Liver (tissue), 9 donors: ENCODE results near the gene FMN1. TPM values are rescaled to one million over a fixed set of nuclear protein-coding genes. Genes with fewer than 3 reads are reported as not detected.

Source experiments
- DNase-seq: peaks from one replicate; pipeline ENCODE4 v3.0.0-alpha.2; 2017; ENCODE audit warnings: low spot score
- H3K27ac ChIP-seq, 2 donors: one replicate each; pipeline ENCODE4 v1.7.0; 2013; ENCODE audit warnings: inconsistent platforms in 2 of 2, low read length in 2 of 2, control low read depth in 1 of 2, low read depth in 1 of 2, mild to moderate bottlenecking in 1 of 2
- H3K27me3 ChIP-seq, 4 donors: one replicate each; pipeline versions ENCODE4 v1.6.1 to v1.7.0; 2013; ENCODE audit warnings: low read length in 3 of 4, inconsistent platforms in 1 of 4, mild to moderate bottlenecking in 1 of 4, moderate library complexity in 1 of 4; ENCODE audit not compliant: control insufficient read depth in 4 of 4, insufficient read depth in 4 of 4
- H3K36me3 ChIP-seq, 4 donors: one replicate each; pipeline versions ENCODE4 v1.6.1 to v1.7.0; 2013; ENCODE audit warnings: low read length in 3 of 4, mild to moderate bottlenecking in 3 of 4, low read depth in 1 of 4, moderate library complexity in 1 of 4; ENCODE audit not compliant: control insufficient read depth in 4 of 4, insufficient read depth in 3 of 4
- H3K4me1 ChIP-seq, 4 donors: one replicate each; pipeline versions ENCODE4 v1.6.1 to v1.7.0; 2013; ENCODE audit warnings: low read length in 3 of 4, mild to moderate bottlenecking in 3 of 4, moderate library complexity in 1 of 4; ENCODE audit not compliant: control insufficient read depth in 4 of 4, insufficient read depth in 4 of 4
- H3K4me3 ChIP-seq, 3 donors: one replicate each; pipeline versions ENCODE4 v1.6.1 to v1.7.0; 2013; ENCODE audit warnings: low read length in 3 of 3, control low read depth in 1 of 3, low read depth in 1 of 3, mild to moderate bottlenecking in 1 of 3
- H3K9ac ChIP-seq, 2 donors: one replicate each; pipeline ENCODE4 v1.7.0; 2013; ENCODE audit warnings: low read length in 2 of 2, mild to moderate bottlenecking in 2 of 2, moderate library complexity in 2 of 2, control low read depth in 1 of 2, low read depth in 1 of 2
- H3K9me3 ChIP-seq, 4 donors: one replicate each; pipeline versions ENCODE4 v1.6.1 to v1.7.0; 2013; ENCODE audit warnings: low read length in 3 of 4; ENCODE audit not compliant: control insufficient read depth in 4 of 4
- ATF3 ChIP-seq: IDR thresholded peaks from 2 replicates; pipeline ENCODE4 v1.6.1; 2016; ENCODE audit warnings: antibody characterized with exemption
- CTCF ChIP-seq: fragments of 150-350 bp; IDR thresholded peaks from 2 replicates; pipeline ENCODE4 v1.5.1; 2017; ENCODE audit warnings: improper control_type of control experiment, low read depth, low read length; ENCODE audit not compliant: missing input control
- EGR1 ChIP-seq, 2 donors: IDR thresholded peaks; 2 replicates each; pipeline ENCODE4 v1.6.1; 2016 to 2018; ENCODE audit warnings: antibody characterized with exemption in 2 of 2, low read depth in 2 of 2
- FOXA1 ChIP-seq: IDR thresholded peaks from 2 replicates; pipeline ENCODE4 v1.6.1; 2016; ENCODE audit warnings: antibody characterized with exemption
- GABPA ChIP-seq, 2 donors: IDR thresholded peaks in 1 of 2; conservative IDR thresholded peaks in 1 of 2; 2 replicates each; pipeline ENCODE4 v1.6.1; 2016; ENCODE audit warnings: antibody characterized with exemption in 2 of 2, mild to moderate bottlenecking in 1 of 2, moderate library complexity in 1 of 2
- MAX ChIP-seq: IDR thresholded peaks from 2 replicates; pipeline ENCODE4 v1.6.1; 2016; ENCODE audit warnings: antibody characterized with exemption
- NR2F2 ChIP-seq: IDR thresholded peaks from 2 replicates; pipeline ENCODE4 v1.6.1; 2016; ENCODE audit warnings: antibody characterized with exemption
- RAD21 ChIP-seq, 2 donors: IDR thresholded peaks; 2 replicates each; pipeline ENCODE4 v1.6.1; 2016; ENCODE audit warnings: antibody characterized with exemption in 2 of 2, mild to moderate bottlenecking in 2 of 2
- RXRA ChIP-seq, 2 donors: IDR thresholded peaks; 2 replicates each; pipeline ENCODE4 v1.6.1; 2017 to 2018; ENCODE audit warnings: antibody characterized with exemption in 2 of 2, mild to moderate bottlenecking in 1 of 2
- SP1 ChIP-seq: IDR thresholded peaks from 2 replicates; pipeline ENCODE4 v1.6.1; 2018; ENCODE audit warnings: antibody characterized with exemption, mild to moderate bottlenecking
- TAF1 ChIP-seq: conservative IDR thresholded peaks from 2 replicates; pipeline ENCODE4 v1.6.1; 2016; ENCODE audit warnings: antibody characterized with exemption, mild to moderate bottlenecking
- YY1 ChIP-seq: IDR thresholded peaks from 2 replicates; pipeline ENCODE4 v1.6.1; 2016; ENCODE audit warnings: antibody characterized with exemption, mild to moderate bottlenecking
- ZBTB33 ChIP-seq: IDR thresholded peaks from 2 replicates; pipeline ENCODE4 v1.6.1; 2016; ENCODE audit warnings: antibody characterized with exemption
- WGBS: extraction: QIAGEN DNeasy Blood & Tissue Kit; methylation state at CpG from one replicate; pipeline ENCODE4 v1.1.7; 2013; 5-methylcytosine and 5-hydroxymethylcytosine counted together
- polyA plus RNA-seq, 2 donors: library from polyadenylated mRNA; stranded (reverse) in 1 of 2; unstranded in 1 of 2; fragments of 200-250 nt in 1 of 2; fragments of >200 nt in 1 of 2; fragmentation: Nextera tagmentation in 1 of 2; extraction: Ambion mirVana in 1 of 2; gene quantifications; one replicate each; pipeline versions ENCODE4 v1.2.1 to v1.2.3, GENCODE V29; 2013 to 2015
- total RNA-seq, 2 donors: library from RNA; depleted of rRNA; stranded (reverse); fragments of >200 nt; gene quantifications; one replicate each; pipeline ENCODE4 v1.2.3, GENCODE V29; 2014
- TF ChIP-seq, protein P1 (sequence below): IDR thresholded peaks from 2 replicates; pipeline ENCODE4 v1.6.1; 2016; ENCODE audit warnings: antibody characterized with exemption, mild to moderate bottlenecking
- donor health status: healthy.
- donor health status: healthy.
- donor health status: healthy.
- donor health status: healthy.
- donor health status: healthy.

The FMN1 gene
- total and polyA plus RNA-seq, 4 donors, result 0.21 to 5.4 (median 0.53) TPM

DNA sequence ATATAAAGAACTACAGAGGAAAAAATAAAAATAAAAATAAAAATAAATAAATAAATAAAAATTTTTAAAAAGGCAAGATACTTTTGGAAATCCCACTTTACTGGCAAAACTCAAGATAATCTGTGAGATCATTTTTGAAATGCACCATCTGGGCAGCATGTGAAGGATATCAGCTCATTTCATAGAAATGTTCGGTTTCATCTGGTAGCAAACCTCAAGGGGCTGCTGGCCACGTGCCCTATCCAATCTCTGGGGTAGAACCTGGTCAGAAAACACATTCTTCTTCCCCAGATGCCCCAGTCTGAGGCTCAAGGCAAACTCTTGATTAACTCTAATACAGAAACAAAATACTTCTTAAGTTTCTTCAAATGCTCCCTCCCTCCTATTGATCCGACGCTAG is 166.0 kb downstream of the FMN1 start:
- no peak overlapping the region for H3K9ac ChIP-seq
- H3K27ac ChIP-seq, result no peak overlapping the region
- 87% methylated on average over 4 of the region's 4 CpGs for WGBS
- no peaks in the 10 kb centered on the region for H3K4me1 ChIP-seq
- H3K4me3 ChIP-seq, result no peak overlapping the region
- no peaks in the 10 kb centered on the region for H3K9me3 ChIP-seq
- H3K27me3 ChIP-seq, result peaks cover 0 to 2% (median 0%) of the 10 kb centered on the region in 4 donors
- H3K36me3 ChIP-seq, result no peaks in the 10 kb centered on the region
- TF ChIP-seq RAD21 (IDR thresholded peaks at IDR 0.05) (no peak), GABPA (IDR thresholded peaks at IDR 0.05 in 1 of 2, conservative IDR thresholded peaks at IDR 0.05 in 1 of 2) (no peak)
- no peak for DNase-seq

GRCh38 chr15:33027306-33028035 is 167.0 kb downstream of the FMN1 start:
- H3K9ac ChIP-seq, result no peak overlapping the region
- no peak for DNase-seq
- no peaks in the 10 kb centered on the region for H3K9me3 ChIP-seq
- whole genome bisulfite sequencing, result 81% methylated on average over 7 of the region's 7 CpGs
- TF ChIP-seq FOXA1 (no peak), CTCF (no peak), GABPA (IDR thresholded peaks at IDR 0.05 in 1 of 2, conservative IDR thresholded peaks at IDR 0.05 in 1 of 2) (no peak), NR2F2 (no peak), YY1 (no peak), RXRA (IDR thresholded peaks at IDR 0.05) (no peak), MAX (no peak), EGR1 (IDR thresholded peaks at IDR 0.05; ENCODE audit: low read depth in 2 of 2) (no peak), SP1 (no peak), TAF1 (no peak), ATF3 (no peak), ZBTB33 (no peak)
- TF ChIP-seq, protein P1, sequence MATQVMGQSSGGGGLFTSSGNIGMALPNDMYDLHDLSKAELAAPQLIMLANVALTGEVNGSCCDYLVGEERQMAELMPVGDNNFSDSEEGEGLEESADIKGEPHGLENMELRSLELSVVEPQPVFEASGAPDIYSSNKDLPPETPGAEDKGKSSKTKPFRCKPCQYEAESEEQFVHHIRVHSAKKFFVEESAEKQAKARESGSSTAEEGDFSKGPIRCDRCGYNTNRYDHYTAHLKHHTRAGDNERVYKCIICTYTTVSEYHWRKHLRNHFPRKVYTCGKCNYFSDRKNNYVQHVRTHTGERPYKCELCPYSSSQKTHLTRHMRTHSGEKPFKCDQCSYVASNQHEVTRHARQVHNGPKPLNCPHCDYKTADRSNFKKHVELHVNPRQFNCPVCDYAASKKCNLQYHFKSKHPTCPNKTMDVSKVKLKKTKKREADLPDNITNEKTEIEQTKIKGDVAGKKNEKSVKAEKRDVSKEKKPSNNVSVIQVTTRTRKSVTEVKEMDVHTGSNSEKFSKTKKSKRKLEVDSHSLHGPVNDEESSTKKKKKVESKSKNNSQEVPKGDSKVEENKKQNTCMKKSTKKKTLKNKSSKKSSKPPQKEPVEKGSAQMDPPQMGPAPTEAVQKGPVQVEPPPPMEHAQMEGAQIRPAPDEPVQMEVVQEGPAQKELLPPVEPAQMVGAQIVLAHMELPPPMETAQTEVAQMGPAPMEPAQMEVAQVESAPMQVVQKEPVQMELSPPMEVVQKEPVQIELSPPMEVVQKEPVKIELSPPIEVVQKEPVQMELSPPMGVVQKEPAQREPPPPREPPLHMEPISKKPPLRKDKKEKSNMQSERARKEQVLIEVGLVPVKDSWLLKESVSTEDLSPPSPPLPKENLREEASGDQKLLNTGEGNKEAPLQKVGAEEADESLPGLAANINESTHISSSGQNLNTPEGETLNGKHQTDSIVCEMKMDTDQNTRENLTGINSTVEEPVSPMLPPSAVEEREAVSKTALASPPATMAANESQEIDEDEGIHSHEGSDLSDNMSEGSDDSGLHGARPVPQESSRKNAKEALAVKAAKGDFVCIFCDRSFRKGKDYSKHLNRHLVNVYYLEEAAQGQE, result no peak
- H3K27ac ChIP-seq, result no peak overlapping the region
- no peaks in the 10 kb centered on the region for H3K36me3 ChIP-seq
- H3K27me3 ChIP-seq, result peaks cover 0 to 2% (median 0%) of the 10 kb centered on the region in 4 donors
- no peak overlapping the region for H3K4me3 ChIP-seq
- peaks cover 0 to 4% (median 0%) of the 10 kb centered on the region in 4 donors for H3K4me1 ChIP-seq
